Stimulated activated CD8-positive, alpha-beta memory T cell treated with anti-CD3 and anti-CD28 coated beads, Interleukin-7, amount 100 ng/mL, for 1 hour (primary cell): ENCODE data around the gene MARCKS.
"Not testable (repeated sequence)": the region's sequence is repeated elsewhere in the genome, so short reads cannot be mapped to it uniquely, and the experiment has no call there.

Experiments used
- DNase-seq, 2 donors: peaks; one replicate each; pipeline ENCODE4 v3.0.0-alpha.2; 2020; ENCODE audit warnings: low read depth in 2 of 2

MARCKS gene

GRCh38 chr6:113884011-113884410, 26.9 kb downstream of the MARCKS start:
- DNase-seq = no peak

GRCh38 chr6:113886512-113886911, 29.4 kb downstream of the MARCKS start:
- DNase-seq = no peak

GRCh38 chr6:113888493-113888892, 31.3 kb downstream of the MARCKS start:
- DNase-seq = no peak

- no peak for DNase-seq
These were observed 31.9 kb downstream of the MARCKS start for GRCh38 chr6:113888956-113889630.

- no peak for DNase-seq
These were observed 36.3 kb downstream of the MARCKS start for GRCh38 chr6:113893451-113893850.

- DNase-seq = no peak
These were observed 36.7 kb downstream of the MARCKS start for GRCh38 chr6:113893866-113894265.

- DNase-seq = no peak
These were observed 37.8 kb downstream of the MARCKS start for GRCh38 chr6:113894712-113895674.

- no peak for DNase-seq
These were observed 44.3 kb downstream of the MARCKS start for GRCh38 chr6:113901482-113901881.

- DNase-seq = no peak
These were observed 46.7 kb downstream of the MARCKS start for GRCh38 chr6:113903666-113904330.

- DNase-seq = no peak
These were observed 50.1 kb downstream of the MARCKS start for GRCh38 chr6:113907102-113907815.

- no peak for DNase-seq
These were observed 51.7 kb downstream of the MARCKS start for GRCh38 chr6:113908801-113909200.

- DNase-seq = no peak
These were observed 52.2 kb downstream of the MARCKS start for GRCh38 chr6:113909224-113909856.

GRCh38 chr6:113910285-113910684, 53.1 kb downstream of the MARCKS start:
- DNase-seq = not testable (repeated sequence)
